H9 (cell line): Measurements from ENCODE around the gene OVAAL. TPM values are rescaled to one million over a fixed set of nuclear protein-coding genes. Genes with fewer than 3 reads are reported as not detected.

Experiments used
- DNase-seq: peaks from one replicate; pipeline ENCODE4 v3.0.0-alpha.2; 2017
- H2AFZ ChIP-seq: one replicate; pipeline ENCODE4 v1.6.1; 2013; ENCODE audit warnings: mild to moderate bottlenecking, low read length, control low read depth, moderate library complexity
- H2AK5ac ChIP-seq: 2 replicates; pipeline ENCODE4 v1.6.1; 2013; ENCODE audit warnings: low read length, control low read depth, mixed read lengths; ENCODE audit not compliant: insufficient read length
- H2BK120ac ChIP-seq: one replicate; pipeline ENCODE4 v1.6.1; 2013; ENCODE audit warnings: low read depth, mild to moderate bottlenecking, low read length, control low read depth, inconsistent platforms; ENCODE audit not compliant: poor library complexity, severe bottlenecking
- H2BK12ac ChIP-seq: 2 replicates; pipeline ENCODE4 v1.6.1; 2013; ENCODE audit warnings: low read length, control low read depth, mixed read lengths, low read depth; ENCODE audit not compliant: insufficient read length
- H2BK15ac ChIP-seq: 2 replicates; pipeline ENCODE4 v1.6.1; 2013; ENCODE audit warnings: low read depth, low read length, control low read depth
- H2BK20ac ChIP-seq: one replicate; pipeline ENCODE4 v1.6.1; 2013; ENCODE audit warnings: low read depth, mild to moderate bottlenecking, low read length, control low read depth, inconsistent platforms; ENCODE audit not compliant: poor library complexity, severe bottlenecking
- H2BK5ac ChIP-seq: 2 replicates; pipeline ENCODE4 v1.6.1; 2013; ENCODE audit warnings: low read length, control low read depth, mixed read lengths; ENCODE audit not compliant: insufficient read length
- H3K14ac ChIP-seq: 2 replicates; pipeline ENCODE4 v1.6.1; 2013; ENCODE audit warnings: low read length, control low read depth; ENCODE audit not compliant: insufficient read depth
- H3K18ac ChIP-seq: 2 replicates; pipeline ENCODE4 v1.6.1; 2013; ENCODE audit warnings: low read depth, mild to moderate bottlenecking, mixed read lengths, low read length, control low read depth; ENCODE audit not compliant: insufficient read length
- H3K23ac ChIP-seq: 2 replicates; pipeline ENCODE4 v1.6.1; 2013; ENCODE audit warnings: low read length, control low read depth, mixed read lengths, low read depth; ENCODE audit not compliant: insufficient read length
- H3K23me2 ChIP-seq: 2 replicates; pipeline ENCODE4 v1.6.1; 2013; ENCODE audit warnings: low read depth, mild to moderate bottlenecking, mixed read lengths, low read length, control low read depth; ENCODE audit not compliant: insufficient read length, poor library complexity, severe bottlenecking
- H3K27ac ChIP-seq: 2 replicates; pipeline ENCODE4 v1.5.1; 2013; ENCODE audit warnings: low read length, control low read depth, mixed read lengths, low read depth; ENCODE audit not compliant: insufficient read length
- H3K27me3 ChIP-seq: 2 replicates; pipeline ENCODE4 v1.6.1; 2013; ENCODE audit warnings: low read length, control low read depth, inconsistent platforms; ENCODE audit not compliant: insufficient read depth
- H3K4ac ChIP-seq: 2 replicates; pipeline ENCODE4 v1.6.1; 2013; ENCODE audit warnings: low read depth, mild to moderate bottlenecking, control low read depth, inconsistent platforms, low read length, moderate library complexity
- H3K4me1 ChIP-seq: 2 replicates; pipeline ENCODE4 v1.6.1; 2013; ENCODE audit warnings: low read length, control low read depth, inconsistent platforms; ENCODE audit not compliant: insufficient read depth
- H3K4me2 ChIP-seq: 2 replicates; pipeline ENCODE4 v1.6.1; 2013; ENCODE audit warnings: low read length, control low read depth, mixed read lengths; ENCODE audit not compliant: insufficient read length, insufficient read depth
- H3K56ac ChIP-seq: 2 replicates; pipeline ENCODE4 v1.6.1; 2013; ENCODE audit warnings: low read depth, mild to moderate bottlenecking, mixed read lengths, low read length, control low read depth; ENCODE audit not compliant: insufficient read length
- H3K79me1 ChIP-seq: 2 replicates; pipeline ENCODE4 v1.6.1; 2013; ENCODE audit warnings: low read depth, mild to moderate bottlenecking, moderate library complexity, low read length, control low read depth, inconsistent platforms; ENCODE audit not compliant: insufficient read depth, poor library complexity, severe bottlenecking
- H3K79me2 ChIP-seq: 2 replicates; pipeline ENCODE4 v1.6.1; 2013; ENCODE audit warnings: low read length, control low read depth, inconsistent platforms; ENCODE audit not compliant: insufficient read depth
- H3K9ac ChIP-seq: 2 replicates; pipeline ENCODE4 v1.6.1; 2013; ENCODE audit warnings: low read length, control low read depth, mixed read lengths; ENCODE audit not compliant: insufficient read length; ENCODE audit errors: extremely low read depth
- H3K9me3 ChIP-seq: one replicate; pipeline ENCODE4 v1.6.1; 2013; ENCODE audit warnings: low read depth, low read length, inconsistent platforms; ENCODE audit not compliant: control insufficient read depth
- H3T11ph ChIP-seq: one replicate; pipeline ENCODE4 v1.6.1; 2013; ENCODE audit warnings: mild to moderate bottlenecking, low read length, control low read depth, inconsistent platforms
- H4K20me1 ChIP-seq: one replicate; pipeline ENCODE4 v1.6.1; 2013; ENCODE audit not compliant: control insufficient read depth, insufficient read length, insufficient read depth
- H4K5ac ChIP-seq: 2 replicates; pipeline ENCODE4 v1.6.1; 2013; ENCODE audit warnings: low read depth, mild to moderate bottlenecking, mixed read lengths, low read length, control low read depth; ENCODE audit not compliant: insufficient read length
- H4K8ac ChIP-seq: replicated peaks from 2 replicates; pipeline ENCODE4 v1.6.1; 2013; ENCODE audit warnings: low read length, control low read depth, mixed read lengths, low read depth; ENCODE audit not compliant: insufficient read length
- H4K91ac ChIP-seq: 2 replicates; pipeline ENCODE4 v1.6.1; 2013; ENCODE audit warnings: low read depth, mild to moderate bottlenecking, moderate library complexity, mixed read lengths, low read length, control low read depth; ENCODE audit not compliant: insufficient read length
- H3K27ac Mint-ChIP-seq, 3 experiments: 2 replicates in 2 of 3; 3 replicates in 1 of 3; pipeline ENCODE4 v1.8.0; 2020 to 2021; ENCODE audit warnings: mixed read lengths in 3 of 3, mild to moderate bottlenecking in 1 of 3, moderate library complexity in 1 of 3
- H3K27me3 Mint-ChIP-seq: 2 replicates; pipeline ENCODE4 v1.8.0; 2021; ENCODE audit warnings: low read depth, mild to moderate bottlenecking, moderate library complexity, mixed read lengths
- H3K36me3 Mint-ChIP-seq, 3 experiments: 2 replicates in 2 of 3; 3 replicates in 1 of 3; pipeline ENCODE4 v1.8.0; 2020 to 2021; ENCODE audit warnings: low read depth in 3 of 3, mixed read lengths in 3 of 3; ENCODE audit not compliant: insufficient read depth in 1 of 3
- H3K4me1 Mint-ChIP-seq, 2 experiments: 2 replicates each; pipeline ENCODE4 v1.8.0; 2020; ENCODE audit warnings: mixed read lengths in 2 of 2
- H3K4me3 Mint-ChIP-seq, 2 experiments: 2 replicates in 1 of 2; 3 replicates in 1 of 2; pipeline ENCODE4 v1.8.0; 2020 to 2021; ENCODE audit warnings: mild to moderate bottlenecking in 2 of 2, mixed read lengths in 2 of 2, moderate library complexity in 1 of 2
- H3K9me3 Mint-ChIP-seq, 2 experiments: 2 replicates in 1 of 2; 3 replicates in 1 of 2; pipeline ENCODE4 v1.8.0; 2020; ENCODE audit warnings: mild to moderate bottlenecking in 2 of 2, mixed read lengths in 2 of 2, moderate library complexity in 1 of 2
- WGBS: extraction: QIAGEN DNeasy Blood & Tissue Kit; methylation state at CpG from one replicate; pipeline ENCODE4 v1.1.7; 2013; ENCODE audit warnings: missing lambda C conversion rate, low lambda C conversion rate, mixed read lengths; ENCODE audit not compliant: insufficient read length; ENCODE audit errors: extremely low coverage; 5-methylcytosine and 5-hydroxymethylcytosine counted together
- total RNA-seq: library from RNA; stranded (reverse); gene quantifications from 2 replicates; pipeline ENCODE4 v1.2.1, GENCODE V29; 2021
- TF ChIP-seq, protein P1 (sequence below): fragments of 200-600 bp; sonication (generic); conservative IDR thresholded peaks from 3 replicates; pipeline ENCODE4 v1.8.0; 2021; ENCODE audit warnings: antibody characterized with exemption, mild to moderate bottlenecking

Gene OVAAL
- total RNA-seq, 1 experiment from 2014 or later: not detected

- no peak overlapping the region for H2BK120ac ChIP-seq
- H4K8ac ChIP-seq: no peak overlapping the region
- no peak overlapping the region for H3K27ac ChIP-seq
- no peak overlapping the region for H3K23ac ChIP-seq
- WGBS: no CpG with 5 or more reads among the region's 9 CpGs
- no peak overlapping the region; a peak in 1 of 7 replicates for H3K27ac Mint-ChIP-seq
- no peaks in the 10 kb centered on the region for H3K36me3 Mint-ChIP-seq
- no peak overlapping the region for H3K56ac ChIP-seq
- H4K91ac ChIP-seq: no peak overlapping the region
- H3K4me1 ChIP-seq: peaks cover 2% of the 10 kb centered on the region; the same call in 1 of the 2 replicates
- H3K9me3 Mint-ChIP-seq: no peaks in the 10 kb centered on the region
- no peaks in the 10 kb centered on the region for H3K27me3 ChIP-seq
- H3K18ac ChIP-seq: no peak overlapping the region
- H3K23me2 ChIP-seq: no peaks in the 10 kb centered on the region
- TF ChIP-seq, protein P1, sequence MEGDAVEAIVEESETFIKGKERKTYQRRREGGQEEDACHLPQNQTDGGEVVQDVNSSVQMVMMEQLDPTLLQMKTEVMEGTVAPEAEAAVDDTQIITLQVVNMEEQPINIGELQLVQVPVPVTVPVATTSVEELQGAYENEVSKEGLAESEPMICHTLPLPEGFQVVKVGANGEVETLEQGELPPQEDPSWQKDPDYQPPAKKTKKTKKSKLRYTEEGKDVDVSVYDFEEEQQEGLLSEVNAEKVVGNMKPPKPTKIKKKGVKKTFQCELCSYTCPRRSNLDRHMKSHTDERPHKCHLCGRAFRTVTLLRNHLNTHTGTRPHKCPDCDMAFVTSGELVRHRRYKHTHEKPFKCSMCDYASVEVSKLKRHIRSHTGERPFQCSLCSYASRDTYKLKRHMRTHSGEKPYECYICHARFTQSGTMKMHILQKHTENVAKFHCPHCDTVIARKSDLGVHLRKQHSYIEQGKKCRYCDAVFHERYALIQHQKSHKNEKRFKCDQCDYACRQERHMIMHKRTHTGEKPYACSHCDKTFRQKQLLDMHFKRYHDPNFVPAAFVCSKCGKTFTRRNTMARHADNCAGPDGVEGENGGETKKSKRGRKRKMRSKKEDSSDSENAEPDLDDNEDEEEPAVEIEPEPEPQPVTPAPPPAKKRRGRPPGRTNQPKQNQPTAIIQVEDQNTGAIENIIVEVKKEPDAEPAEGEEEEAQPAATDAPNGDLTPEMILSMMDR: no peak
- H3K27me3 Mint-ChIP-seq: no peaks in the 10 kb centered on the region
- H3K4ac ChIP-seq: no peak overlapping the region
- no peak overlapping the region for H2BK15ac ChIP-seq
- H4K5ac ChIP-seq: no peak overlapping the region
- H2BK20ac ChIP-seq: no peak overlapping the region
- no peak overlapping the region for H3K14ac ChIP-seq
- DNase-seq: no peak
- no peak overlapping the region for H2BK12ac ChIP-seq
- H2AK5ac ChIP-seq: no peak overlapping the region
- H3K4me2 ChIP-seq: peak overlapping the region; percentile 5
- no peak overlapping the region for H2AFZ ChIP-seq
- no peak overlapping the region for H3T11ph ChIP-seq
- H3K4me3 Mint-ChIP-seq: no peak overlapping the region
- H4K20me1 ChIP-seq: no peaks in the 10 kb centered on the region
- H3K79me1 ChIP-seq: no peaks in the 10 kb centered on the region
- H3K9ac ChIP-seq: no peak overlapping the region
- no peak overlapping the region for H2BK5ac ChIP-seq
- peaks cover 19 to 34% of the 10 kb centered on the region in 2 experiments for H3K4me1 Mint-ChIP-seq
- no peaks in the 10 kb centered on the region for H3K79me2 ChIP-seq
- H3K9me3 ChIP-seq: no peaks in the 10 kb centered on the region
Observed at GRCh38 chr1:180521474-180522212, 37.1 kb upstream of the OVAAL start.
